Activated B cell treated with CpG ODN at 0.5 μM for 24 hours (primary cell): ENCODE data around the gene ZMYND15. TPM values are rescaled to one million over a fixed set of nuclear protein-coding genes. Genes with fewer than 3 reads are reported as not detected.

ENCODE experiments used
- ATAC-seq: fragments of 200-7000 bp; cut with Tn5 transposase; one replicate; pipeline ENCODE4 v1.10.0; 2021; ENCODE audit warnings: low read depth, mild to moderate bottlenecking, moderate library complexity
- CTCF ChIA-PET: fragments of 350-600 bp; sonication (Branson Sonifier 250); formaldehyde crosslinking; loops from one replicate; lab custom pipeline; 2021; ENCODE audit warnings: antibody characterized with exemption; lab: Charles Lee
- POLR2A ChIA-PET: fragments of 350-600 bp; sonication (Branson Sonifier 250); formaldehyde crosslinking; loops from one replicate; lab custom pipeline; 2021; ENCODE audit warnings: antibody characterized with exemption; lab: Charles Lee
- DNase-seq: peaks from one replicate; pipeline ENCODE4 v3.0.0; 2022
- H3K27ac Mint-ChIP-seq: one replicate; pipeline ENCODE4 v1.8.0; 2020; ENCODE audit warnings: mixed read lengths
- H3K27me3 Mint-ChIP-seq: one replicate; pipeline ENCODE4 v1.8.0; 2021; ENCODE audit warnings: mixed read lengths
- H3K36me3 Mint-ChIP-seq: one replicate; pipeline ENCODE4 v1.8.0; 2021; ENCODE audit warnings: low read depth, mixed read lengths
- H3K4me1 Mint-ChIP-seq: one replicate; pipeline ENCODE4 v1.8.0; 2021; ENCODE audit warnings: mixed read lengths
- H3K4me3 Mint-ChIP-seq: one replicate; pipeline ENCODE4 v1.8.0; 2020; ENCODE audit warnings: mild to moderate bottlenecking, mixed read lengths
- H3K9me3 Mint-ChIP-seq: one replicate; pipeline ENCODE4 v1.8.0; 2020; ENCODE audit warnings: mixed read lengths
- intact Hi-C: fragments of 100-400 bp; cut with micrococcal nuclease; formaldehyde crosslinking; loops from one replicate; pipeline ENCODE4 v1.15.1; 2024
- total RNA-seq: library from RNA; stranded (reverse); gene quantifications from 2 replicates; pipeline ENCODE4 v1.2.3, GENCODE V29; 2022
- TF ChIP-seq, protein P1 (sequence below): fragments of 200-600 bp; IDR thresholded peaks from one replicate; pipeline ENCODE4 v1.8.0; 2022; ENCODE audit warnings: antibody characterized with exemption, mild to moderate bottlenecking

ZMYND15 gene
- total RNA-seq, 1 donor from 2014 or later: 0.31 TPM

DNA sequence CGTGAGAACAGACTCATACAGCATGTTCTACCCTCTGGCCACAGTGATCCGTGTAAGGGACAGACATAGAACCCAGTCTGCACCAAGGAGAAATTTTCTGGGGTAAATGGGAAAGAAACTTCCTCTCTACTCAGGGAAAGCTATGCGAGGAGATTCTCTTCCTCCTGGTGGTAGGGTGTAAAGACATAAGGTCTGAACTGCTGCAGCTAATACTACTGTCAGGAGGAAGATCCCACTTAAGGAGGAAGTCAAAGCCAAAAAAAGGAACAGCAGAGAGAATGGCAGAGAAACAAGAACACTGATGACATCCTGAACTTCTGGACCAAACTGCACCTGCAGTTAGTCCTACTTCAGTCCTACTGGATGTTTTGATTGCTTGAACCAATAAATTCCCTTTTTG lies 25.0 kb downstream of the ZMYND15 start:
- Mint-ChIP-seq H3K4me1 (peaks cover 5% of the 10 kb centered on the region), H3K36me3 (no peaks in the 10 kb centered on the region), H3K4me3 (no peak overlapping the region), H3K27ac (no peak overlapping the region), H3K9me3 (no peaks in the 10 kb centered on the region), H3K27me3 (peaks cover 8% of the 10 kb centered on the region)
- DNase-seq (no peak), ATAC-seq (no peak)
- TF ChIP-seq, protein P1, sequence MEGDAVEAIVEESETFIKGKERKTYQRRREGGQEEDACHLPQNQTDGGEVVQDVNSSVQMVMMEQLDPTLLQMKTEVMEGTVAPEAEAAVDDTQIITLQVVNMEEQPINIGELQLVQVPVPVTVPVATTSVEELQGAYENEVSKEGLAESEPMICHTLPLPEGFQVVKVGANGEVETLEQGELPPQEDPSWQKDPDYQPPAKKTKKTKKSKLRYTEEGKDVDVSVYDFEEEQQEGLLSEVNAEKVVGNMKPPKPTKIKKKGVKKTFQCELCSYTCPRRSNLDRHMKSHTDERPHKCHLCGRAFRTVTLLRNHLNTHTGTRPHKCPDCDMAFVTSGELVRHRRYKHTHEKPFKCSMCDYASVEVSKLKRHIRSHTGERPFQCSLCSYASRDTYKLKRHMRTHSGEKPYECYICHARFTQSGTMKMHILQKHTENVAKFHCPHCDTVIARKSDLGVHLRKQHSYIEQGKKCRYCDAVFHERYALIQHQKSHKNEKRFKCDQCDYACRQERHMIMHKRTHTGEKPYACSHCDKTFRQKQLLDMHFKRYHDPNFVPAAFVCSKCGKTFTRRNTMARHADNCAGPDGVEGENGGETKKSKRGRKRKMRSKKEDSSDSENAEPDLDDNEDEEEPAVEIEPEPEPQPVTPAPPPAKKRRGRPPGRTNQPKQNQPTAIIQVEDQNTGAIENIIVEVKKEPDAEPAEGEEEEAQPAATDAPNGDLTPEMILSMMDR: no peak
- ChIA-PET CTCF (no interaction called here), POLR2A (interaction anchor here (1.0 kb wide), 1 partner anchor 209 kb away, joined by 3 read pairs; the partner anchor contains the start of gene MYBBP1A)
- intact Hi-C loops: no loop called here

DNA sequence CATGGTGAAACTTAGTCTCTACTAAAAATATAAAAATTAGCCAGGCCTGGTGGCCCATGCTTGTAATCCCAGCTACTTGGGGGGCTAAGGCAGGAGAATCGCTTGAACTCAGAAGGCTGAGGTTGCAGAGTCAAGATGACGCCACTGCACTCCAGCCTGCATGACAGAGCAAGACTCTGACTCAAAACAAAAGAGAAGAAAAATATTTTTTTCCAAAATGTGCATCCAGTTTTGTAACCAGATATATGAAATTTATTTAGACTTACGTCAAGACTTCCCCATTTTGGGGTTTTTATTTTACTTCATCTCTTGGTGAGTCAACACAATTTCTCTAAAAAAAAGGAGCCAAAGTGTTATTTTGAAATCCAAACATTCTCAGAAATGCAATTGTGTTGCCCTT lies 26.6 kb downstream of the ZMYND15 start:
- H3K4me3 Mint-ChIP-seq: no peak overlapping the region
- peaks cover 5% of the 10 kb centered on the region for H3K4me1 Mint-ChIP-seq
- no peak for ATAC-seq
- peaks cover 6% of the 10 kb centered on the region for H3K27me3 Mint-ChIP-seq
- H3K36me3 Mint-ChIP-seq: no peaks in the 10 kb centered on the region
- ChIA-PET POLR2A (no interaction called here), CTCF (no interaction called here)
- H3K27ac Mint-ChIP-seq: peak overlapping the region; percentile 35
- intact Hi-C loops: no loop called here
- TF ChIP-seq, protein P1: no peak
- DNase-seq: no peak
- no peaks in the 10 kb centered on the region for H3K9me3 Mint-ChIP-seq

DNA sequence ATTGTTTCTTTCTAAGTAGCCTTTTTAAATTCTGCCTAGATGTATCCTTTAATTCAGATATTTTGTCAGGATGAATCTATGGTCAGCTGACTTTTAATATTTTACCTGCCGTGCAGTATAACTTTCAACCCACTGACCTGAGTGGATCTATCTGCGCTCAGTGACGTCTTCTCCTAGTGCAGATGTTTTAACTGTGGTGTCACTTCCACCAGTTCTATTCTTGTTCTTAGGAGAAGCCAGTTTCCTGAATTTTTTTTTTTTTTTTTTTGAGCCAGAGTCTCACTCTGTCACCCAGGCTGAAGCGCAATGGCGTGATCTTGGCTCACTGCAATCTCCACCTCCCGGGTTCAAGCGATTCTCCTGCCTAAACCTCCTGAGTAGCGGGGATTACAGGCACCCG lies 27.1 kb downstream of the ZMYND15 start:
- Mint-ChIP-seq H3K9me3 (no peaks in the 10 kb centered on the region), H3K27ac (no peak overlapping the region), H3K36me3 (no peaks in the 10 kb centered on the region), H3K27me3 (peaks cover 8% of the 10 kb centered on the region), H3K4me1 (peaks cover 5% of the 10 kb centered on the region), H3K4me3 (no peak overlapping the region)
- intact Hi-C loops: no loop called here
- ATAC-seq (no peak), DNase-seq (no peak)
- TF ChIP-seq, protein P1: no peak
- ChIA-PET CTCF (no interaction called here), POLR2A (no interaction called here)

DNA sequence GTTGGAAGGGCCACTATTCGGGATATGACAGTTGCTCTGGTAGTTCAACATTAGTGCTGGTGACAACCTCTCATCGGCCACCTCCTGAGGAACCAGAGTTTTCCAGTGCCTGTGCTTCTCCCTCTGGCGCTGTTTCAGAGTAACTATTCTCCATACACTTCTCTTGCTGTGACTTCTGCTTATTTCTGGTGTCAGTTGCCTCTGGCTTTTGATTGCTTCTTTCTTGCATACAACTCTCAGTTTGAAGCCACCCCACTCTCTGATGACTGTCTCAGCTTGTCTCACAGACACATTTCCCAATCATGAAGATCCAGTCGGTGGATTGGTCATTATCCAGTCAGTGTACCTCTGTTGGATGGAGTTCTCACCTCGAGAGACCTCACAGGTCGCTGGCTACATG lies 28.7 kb downstream of the ZMYND15 start:
- Mint-ChIP-seq H3K4me1 (peaks cover 5% of the 10 kb centered on the region), H3K27ac (peak overlapping the region; percentile 3), H3K36me3 (no peaks in the 10 kb centered on the region), H3K27me3 (peaks cover 14% of the 10 kb centered on the region), H3K9me3 (no peaks in the 10 kb centered on the region), H3K4me3 (no peak overlapping the region)
- POLR2A ChIA-PET: no interaction called here
- TF ChIP-seq, protein P1: no peak
- DNase-seq: no peak
- intact Hi-C loops: no loop called here
- no peak for ATAC-seq
- CTCF ChIA-PET: no interaction called here

DNA sequence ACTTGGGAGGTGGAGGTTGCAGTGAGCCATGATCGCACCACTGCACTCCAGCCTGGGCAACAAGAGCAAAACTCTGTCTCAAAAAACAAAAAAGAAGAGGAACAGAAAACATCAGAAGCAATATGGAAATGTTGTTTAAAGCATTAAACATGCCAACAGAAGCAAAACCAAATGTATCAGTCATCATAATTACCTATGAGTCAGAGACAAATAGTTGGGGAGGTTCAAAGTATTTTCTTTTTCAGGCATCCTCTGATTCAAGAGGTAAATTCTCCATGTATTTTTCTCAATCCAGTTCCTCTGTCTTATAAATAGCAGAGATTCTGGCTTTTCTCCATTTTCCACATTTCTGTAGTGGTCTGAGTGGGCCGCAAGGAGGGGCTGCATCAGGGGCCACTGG lies 30.0 kb downstream of the ZMYND15 start:
- ATAC-seq: no peak
- ChIA-PET POLR2A (no interaction called here), CTCF (interaction anchor here (0.6 kb wide), 1 partner anchor 22 kb away, joined by 3 read pairs; no protein-coding TSS in a partner anchor)
- no peaks in the 10 kb centered on the region for H3K36me3 Mint-ChIP-seq
- H3K27me3 Mint-ChIP-seq: peaks cover 14% of the 10 kb centered on the region
- H3K9me3 Mint-ChIP-seq: no peaks in the 10 kb centered on the region
- no peak for DNase-seq
- peaks cover 8% of the 10 kb centered on the region for H3K4me1 Mint-ChIP-seq
- TF ChIP-seq, protein P1: no peak
- no peak overlapping the region for H3K4me3 Mint-ChIP-seq
- intact Hi-C loops: no loop called here
- H3K27ac Mint-ChIP-seq: no peak overlapping the region
